Naive thymus-derived CD4-positive, alpha-beta T cell (primary cell): Measurements from ENCODE around the gene FAT1. TPM values are rescaled to one million over a fixed set of nuclear protein-coding genes. Genes with fewer than 3 reads are reported as not detected.

Experiments used
- ATAC-seq: fragments of 150-1000 bp; cut with Tn5 transposase; 2 replicates; pipeline ENCODE4 v1.10.0; 2021; ENCODE audit warnings: mild to moderate bottlenecking, moderate library complexity
- CTCF ChIA-PET: fragments of 350-600 bp; sonication (Branson Sonifier 250); formaldehyde crosslinking; loops from one replicate; lab custom pipeline; 2021; ENCODE audit warnings: antibody characterized with exemption; lab: Charles Lee
- POLR2A ChIA-PET: fragments of 350-600 bp; sonication (Branson Sonifier 250); formaldehyde crosslinking; loops from one replicate; lab custom pipeline; 2021; ENCODE audit warnings: antibody characterized with exemption, inconsistent platforms; lab: Charles Lee
- DNase-seq, 9 donors: peaks; one replicate each; pipeline versions ENCODE4 v3.0.0 to v3.0.0-alpha.2; 2020 to 2022; ENCODE audit warnings: mixed read lengths in 1 of 9
- H3K27ac ChIP-seq: one replicate; pipeline ENCODE4 v1.7.0; 2013; ENCODE audit warnings: mild to moderate bottlenecking, low read depth, low read length, moderate library complexity
- H3K27me3 ChIP-seq, 2 donors: one replicate each; pipeline ENCODE4 v1.7.0; 2013; ENCODE audit warnings: low read length in 2 of 2, mild to moderate bottlenecking in 2 of 2, moderate library complexity in 2 of 2; ENCODE audit not compliant: control insufficient read depth in 2 of 2, insufficient read depth in 2 of 2
- H3K36me3 ChIP-seq, 3 experiments: 1 replicate in 2 of 3; 2 replicates in 1 of 3; pipeline ENCODE4 v1.7.0; 2013; ENCODE audit warnings: low read length in 3 of 3, mild to moderate bottlenecking in 3 of 3, moderate library complexity in 1 of 3; ENCODE audit not compliant: insufficient read depth in 3 of 3, control insufficient read depth in 2 of 3
- H3K4me1 ChIP-seq, 2 donors: one replicate each; pipeline ENCODE4 v1.7.0; 2013; ENCODE audit warnings: low read length in 2 of 2, mild to moderate bottlenecking in 2 of 2, moderate library complexity in 1 of 2; ENCODE audit not compliant: control insufficient read depth in 2 of 2, insufficient read depth in 2 of 2
- H3K4me3 ChIP-seq: 2 replicates; pipeline ENCODE4 v1.7.0; 2013; ENCODE audit warnings: mild to moderate bottlenecking, low read length
- H3K9me3 ChIP-seq, 3 experiments: 1 replicate in 2 of 3; 2 replicates in 1 of 3; pipeline ENCODE4 v1.7.0; 2013; ENCODE audit warnings: low read length in 3 of 3; ENCODE audit not compliant: control insufficient read depth in 2 of 3
- H3K27ac Mint-ChIP-seq, 9 donors: one replicate each; pipeline ENCODE4 v1.8.0; 2020 to 2022; ENCODE audit warnings: mixed read lengths in 9 of 9, mild to moderate bottlenecking in 8 of 9, moderate library complexity in 5 of 9, inconsistent platforms in 2 of 9
- H3K27me3 Mint-ChIP-seq, 5 donors: one replicate each; pipeline ENCODE4 v1.8.0; 2021 to 2022; ENCODE audit warnings: mixed read lengths in 5 of 5, mild to moderate bottlenecking in 1 of 5
- H3K36me3 Mint-ChIP-seq, 5 donors: one replicate each; pipeline ENCODE4 v1.8.0; 2020 to 2022; ENCODE audit warnings: mixed read lengths in 5 of 5, mild to moderate bottlenecking in 3 of 5, inconsistent platforms in 1 of 5
- H3K4me1 Mint-ChIP-seq, 7 donors: one replicate each; pipeline ENCODE4 v1.8.0; 2020 to 2022; ENCODE audit warnings: mixed read lengths in 7 of 7, mild to moderate bottlenecking in 3 of 7, inconsistent platforms in 1 of 7
- H3K4me3 Mint-ChIP-seq, 10 donors: one replicate each; pipeline ENCODE4 v1.8.0; 2020 to 2022; ENCODE audit warnings: mild to moderate bottlenecking in 10 of 10, mixed read lengths in 10 of 10, moderate library complexity in 6 of 10, inconsistent platforms in 2 of 10
- H3K9me3 Mint-ChIP-seq, 11 donors: one replicate each; pipeline ENCODE4 v1.8.0; 2020 to 2022; ENCODE audit warnings: mixed read lengths in 11 of 11, mild to moderate bottlenecking in 4 of 11, inconsistent platforms in 1 of 11, moderate library complexity in 1 of 11
- intact Hi-C, 2 donors: fragments of 100-400 bp; cut with micrococcal nuclease; formaldehyde crosslinking; loops; one replicate each; pipeline ENCODE4 v1.15.1; 2023
- polyA plus RNA-seq, 2 donors: library from polyadenylated mRNA; unstranded; fragments of 300-500 nt; fragmentation: Illumina TruSeq; gene quantifications; one replicate each; pipeline ENCODE4 v1.2.3, GENCODE V29; 2021
- total RNA-seq, 6 experiments: library from RNA in 5 of 6; stranded (reverse) in 5 of 6; gene quantifications; 1 replicate in 5 of 6; 2 replicates in 1 of 6; pipeline ENCODE4 v1.2.3 and lab custom pipeline; 2021 to 2026

Gene FAT1
- total and polyA plus RNA-seq, 7 experiments from 2014 or later = 0.05 TPM; not detected in 6

DNA sequence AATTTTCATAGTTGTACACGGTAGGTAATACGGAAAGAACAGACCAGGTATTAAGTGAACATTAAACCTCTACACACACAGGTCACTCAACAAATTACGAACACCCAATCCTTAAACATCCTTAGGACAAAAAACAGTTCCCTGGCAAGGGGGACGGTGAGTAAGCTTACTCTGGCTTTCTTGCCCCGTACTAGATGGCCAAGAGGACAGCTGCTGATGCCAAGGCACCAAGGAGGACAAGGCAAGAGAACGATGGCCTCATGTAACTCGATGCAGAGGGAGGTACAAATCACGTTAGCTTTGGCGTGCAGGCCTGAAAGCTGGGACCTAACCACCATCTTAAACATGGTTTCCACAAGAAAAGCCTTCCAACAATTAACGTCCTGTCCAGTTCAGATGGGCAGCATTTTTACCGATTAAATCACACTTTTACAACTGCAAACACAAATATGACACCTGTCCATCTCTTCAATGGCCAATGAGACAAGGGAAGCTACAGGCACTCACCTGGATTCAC is 23.7 kb downstream of the FAT1 start:
- Mint-ChIP-seq H3K27me3 (peaks cover 0 to 9% (median 0%) of the 10 kb centered on the region in 5 donors), H3K9me3 (peaks cover 0 to 11% (median 3%) of the 10 kb centered on the region in 11 donors), H3K27ac (no peak overlapping the region), H3K4me1 (peaks cover 0 to 2% (median 0%) of the 10 kb centered on the region in 7 donors), H3K36me3 (no peaks in the 10 kb centered on the region), H3K4me3 (no peak overlapping the region)
- Histone ChIP-seq H3K4me1 (no peaks in the 10 kb centered on the region), H3K27ac (no peak overlapping the region), H3K36me3 (no peaks in the 10 kb centered on the region), H3K9me3 (no peaks in the 10 kb centered on the region), H3K27me3 (no peaks in the 10 kb centered on the region), H3K4me3 (no peak overlapping the region)
- no peak for DNase-seq
- ATAC-seq = no peak
- intact Hi-C loops = no loop called here
- ChIA-PET CTCF (no interaction called here), POLR2A (no interaction called here)

DNA sequence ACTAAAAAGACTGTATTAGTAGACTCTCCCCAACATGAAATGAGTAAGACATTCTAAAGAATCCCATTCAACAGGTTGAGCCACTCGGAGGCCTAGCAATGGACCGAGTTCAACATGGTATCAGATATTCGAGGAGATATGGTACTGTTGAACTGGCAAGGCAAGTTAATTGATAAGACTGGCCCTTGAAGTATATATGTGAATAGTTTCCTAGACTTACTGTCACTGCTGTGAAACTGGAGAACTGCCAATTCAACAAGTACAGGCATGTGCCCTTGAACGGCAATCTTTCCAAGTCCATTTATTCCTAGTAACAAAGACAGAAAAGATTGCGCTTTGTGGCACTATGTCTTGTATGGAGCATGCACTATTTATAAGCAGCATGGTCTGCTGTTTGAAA is 24.4 kb downstream of the FAT1 start:
- CTCF ChIA-PET = no interaction called here
- no peak for ATAC-seq
- peaks cover 0 to 11% (median 3%) of the 10 kb centered on the region in 11 donors for H3K9me3 Mint-ChIP-seq
- intact Hi-C loops = no loop called here
- Histone ChIP-seq H3K36me3 (no peaks in the 10 kb centered on the region), H3K27me3 (no peaks in the 10 kb centered on the region), H3K4me1 (no peaks in the 10 kb centered on the region), H3K9me3 (no peaks in the 10 kb centered on the region), H3K4me3 (no peak overlapping the region), H3K27ac (no peak overlapping the region)
- DNase-seq = no peak
- H3K4me1 Mint-ChIP-seq = peaks cover 0 to 2% (median 0%) of the 10 kb centered on the region in 7 donors
- H3K36me3 Mint-ChIP-seq = no peaks in the 10 kb centered on the region
- peaks cover 0 to 9% (median 0%) of the 10 kb centered on the region in 5 donors for H3K27me3 Mint-ChIP-seq
- H3K4me3 Mint-ChIP-seq = no peak overlapping the region
- no peak overlapping the region for H3K27ac Mint-ChIP-seq
- POLR2A ChIA-PET = no interaction called here

DNA sequence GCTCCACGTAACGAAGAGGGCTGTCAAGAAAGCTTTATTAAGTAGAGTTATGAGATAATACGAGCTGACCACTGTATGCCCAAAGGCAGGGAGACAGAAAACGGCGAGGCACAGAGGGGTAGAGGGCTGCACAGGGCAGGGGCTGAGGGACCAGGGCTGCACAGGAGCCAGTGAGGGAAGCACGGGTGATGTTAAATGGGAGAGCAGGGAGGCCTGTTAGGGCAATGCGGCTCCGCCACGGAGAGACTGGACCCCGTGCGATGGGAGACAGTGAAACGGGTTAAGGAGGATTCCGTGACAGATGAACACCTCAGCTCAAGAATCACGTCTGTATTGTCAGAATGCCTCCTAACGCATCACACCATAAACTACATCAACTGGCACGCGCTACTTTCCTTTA is 25.1 kb downstream of the FAT1 start:
- Histone ChIP-seq H3K27me3 (no peaks in the 10 kb centered on the region), H3K36me3 (no peaks in the 10 kb centered on the region), H3K27ac (no peak overlapping the region), H3K4me1 (no peaks in the 10 kb centered on the region), H3K9me3 (no peaks in the 10 kb centered on the region), H3K4me3 (no peak overlapping the region)
- Mint-ChIP-seq H3K27me3 (peaks cover 0 to 9% (median 0%) of the 10 kb centered on the region in 5 donors), H3K27ac (no peak overlapping the region), H3K36me3 (no peaks in the 10 kb centered on the region), H3K4me3 (no peak overlapping the region), H3K9me3 (peaks cover 2 to 17% (median 6%) of the 10 kb centered on the region in 11 donors), H3K4me1 (peaks cover 0 to 2% (median 0%) of the 10 kb centered on the region in 7 donors)
- ChIA-PET CTCF (interaction anchor here (0.6 kb wide), 1 partner anchor 21 kb away, joined by 3 read pairs; no protein-coding TSS in a partner anchor), POLR2A (no interaction called here)
- ATAC-seq (no peak), DNase-seq (no peak)
- intact Hi-C loops = no loop called here

DNA sequence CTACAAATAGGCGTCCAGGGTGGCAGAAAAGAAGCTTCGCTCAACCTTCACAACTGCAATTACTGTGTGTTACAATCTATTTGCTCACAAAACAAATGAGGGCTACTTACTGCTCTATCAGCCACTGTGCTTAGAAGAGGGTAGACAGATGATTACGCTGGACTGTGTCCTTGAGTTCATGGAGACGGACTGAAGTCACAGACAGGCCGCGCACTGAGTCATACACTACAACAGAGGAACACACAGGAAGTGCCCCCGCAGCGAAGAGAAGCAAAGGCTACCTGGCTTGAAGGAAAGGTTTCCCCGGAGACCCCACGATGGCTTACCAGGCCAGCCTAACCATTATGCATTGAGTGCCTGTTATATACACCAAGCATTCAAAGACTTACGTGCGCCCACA is 25.6 kb downstream of the FAT1 start:
- H3K4me3 Mint-ChIP-seq = no peak overlapping the region
- DNase-seq (no peak), ATAC-seq (no peak)
- H3K4me1 Mint-ChIP-seq = peaks cover 0 to 2% (median 0%) of the 10 kb centered on the region in 7 donors
- no peak overlapping the region for H3K27ac ChIP-seq
- H3K4me1 ChIP-seq = no peaks in the 10 kb centered on the region
- intact Hi-C loops = no loop called here
- no peaks in the 10 kb centered on the region for H3K36me3 ChIP-seq
- H3K9me3 Mint-ChIP-seq = peaks cover 2 to 17% (median 6%) of the 10 kb centered on the region in 11 donors
- H3K36me3 Mint-ChIP-seq = no peaks in the 10 kb centered on the region
- CTCF ChIA-PET = interaction anchor here (0.6 kb wide), 1 partner anchor 21 kb away, joined by 3 read pairs; no protein-coding TSS in a partner anchor
- H3K27me3 Mint-ChIP-seq = peaks cover 0 to 9% (median 0%) of the 10 kb centered on the region in 5 donors
- POLR2A ChIA-PET = no interaction called here
- H3K27ac Mint-ChIP-seq = no peak overlapping the region
- no peaks in the 10 kb centered on the region for H3K27me3 ChIP-seq
- no peaks in the 10 kb centered on the region for H3K9me3 ChIP-seq
- H3K4me3 ChIP-seq = no peak overlapping the region

DNA sequence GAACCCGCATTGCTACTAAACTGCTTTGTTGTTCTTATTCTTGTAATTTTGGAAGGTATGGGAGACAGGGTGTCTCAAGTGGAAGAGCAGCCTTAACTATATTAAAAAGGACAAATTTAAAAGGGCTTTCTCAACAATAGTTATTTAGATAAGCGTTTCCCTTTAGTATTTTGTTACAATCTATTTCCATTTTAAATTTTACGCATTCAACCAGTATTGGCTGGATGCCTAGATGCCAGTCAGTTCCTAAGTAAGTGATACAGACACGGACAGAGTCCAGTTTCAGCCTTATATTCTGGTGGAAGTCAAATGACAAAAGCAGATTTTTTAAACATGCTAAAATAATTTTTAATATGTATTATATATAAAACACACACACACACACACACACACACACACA is 28.3 kb downstream of the FAT1 start:
- intact Hi-C loops = no loop called here
- Mint-ChIP-seq H3K36me3 (no peaks in the 10 kb centered on the region), H3K27me3 (peaks cover 0 to 6% (median 0%) of the 10 kb centered on the region in 5 donors), H3K27ac (no peak overlapping the region), H3K4me1 (peaks cover 0 to 2% (median 0%) of the 10 kb centered on the region in 7 donors), H3K9me3 (peaks cover 2 to 17% (median 9%) of the 10 kb centered on the region in 11 donors), H3K4me3 (no peak overlapping the region)
- ChIA-PET POLR2A (no interaction called here), CTCF (no interaction called here)
- no peak for DNase-seq
- Histone ChIP-seq H3K27ac (no peak overlapping the region), H3K4me3 (no peak overlapping the region), H3K27me3 (no peaks in the 10 kb centered on the region), H3K4me1 (no peaks in the 10 kb centered on the region), H3K36me3 (no peaks in the 10 kb centered on the region), H3K9me3 (no peaks in the 10 kb centered on the region)
- no peak for ATAC-seq

DNA sequence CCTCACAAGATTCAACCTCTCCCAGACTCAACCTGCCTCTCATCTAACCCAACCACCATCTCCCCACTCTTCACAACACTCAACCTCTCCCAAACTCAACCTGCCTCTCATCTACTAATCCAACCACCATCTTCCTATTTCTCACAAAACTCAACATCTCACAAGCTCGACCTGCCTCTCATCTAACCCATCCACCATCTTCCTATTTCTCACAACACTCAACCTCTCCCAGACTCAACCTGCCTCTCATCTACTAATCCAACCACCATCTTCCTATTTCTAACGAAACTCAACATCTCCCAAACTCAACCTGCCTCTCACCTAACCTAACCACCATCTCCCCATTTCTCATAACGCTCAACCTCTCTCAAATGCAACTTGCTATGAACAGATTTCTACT is 29.8 kb downstream of the FAT1 start:
- H3K27ac ChIP-seq = no peak overlapping the region

More for the DNA sequence above, 29.8 kb downstream of the FAT1 start:
- CTCF ChIA-PET = no interaction called here
- peaks cover 2 to 17% (median 9%) of the 10 kb centered on the region in 11 donors for H3K9me3 Mint-ChIP-seq
- H3K27me3 Mint-ChIP-seq = peaks cover 0 to 11% (median 0%) of the 10 kb centered on the region in 5 donors
- no peak overlapping the region for H3K4me3 Mint-ChIP-seq
- H3K9me3 ChIP-seq = no peaks in the 10 kb centered on the region
- H3K4me3 ChIP-seq = no peak overlapping the region
- POLR2A ChIA-PET = no interaction called here
- ATAC-seq (no peak), DNase-seq (no peak)
- no peaks in the 10 kb centered on the region for H3K36me3 Mint-ChIP-seq
- no peaks in the 10 kb centered on the region for H3K27me3 ChIP-seq
- intact Hi-C loops = no loop called here
- H3K27ac Mint-ChIP-seq = no peak overlapping the region
- no peaks in the 10 kb centered on the region for H3K4me1 ChIP-seq
- H3K36me3 ChIP-seq = no peaks in the 10 kb centered on the region
- peaks cover 0 to 2% (median 0%) of the 10 kb centered on the region in 7 donors for H3K4me1 Mint-ChIP-seq
